ENCODE data around the gene ANKRD49. TPM values are rescaled to one million over a fixed set of nuclear protein-coding genes. Genes with fewer than 3 reads are reported as not detected.

ANKRD49 gene
- total and polyA plus RNA-seq, 10 of the 15 experiments (the other 5 are each of a cell fraction or from before 2014, with no cell fraction given): 19.2 to 46.6 (median 33.6) TPM

DNA sequence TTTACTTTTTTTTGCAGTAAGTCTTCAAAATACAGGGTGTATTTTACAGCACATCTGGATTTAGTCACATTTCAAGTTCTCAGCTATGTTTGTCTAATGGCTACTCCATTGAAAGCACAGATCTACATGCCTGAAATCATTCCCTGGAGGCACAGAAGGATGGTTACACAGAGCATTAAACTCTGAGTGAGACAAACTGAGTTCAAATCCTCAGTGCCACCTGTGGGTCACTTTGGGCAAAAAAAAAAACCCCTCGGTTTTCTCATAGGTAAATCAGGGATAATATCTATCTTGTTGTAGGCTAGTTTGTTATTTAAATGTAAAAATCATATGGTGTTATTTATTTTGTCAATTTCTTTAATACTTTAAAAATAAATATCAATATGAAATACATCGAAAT lies 7.7 kb downstream of the ANKRD49 start:
- BruUV-seq (replicated peaks): no TSS peak
- in situ Hi-C loops (cut with MboI): loop anchor here (5.0 to 10.0 kb wide), 3 partner anchors 174 to 607 kb away; no protein-coding TSS in a partner anchor

More for the DNA sequence above, 7.7 kb downstream of the ANKRD49 start:
- no peak overlapping the region for H2AFZ ChIP-seq (ENCODE audit: control insufficient read depth, low read depth, low read length)
- WGBS (ENCODE audit: insufficient coverage, insufficient replicate concordance, low lambda C conversion rate, missing lambda C conversion rate): 98% methylated on average over 2 of the region's 2 CpGs
- H3K79me2 ChIP-seq (ENCODE audit: control insufficient read depth, insufficient read depth, low read length): no peaks in the 10 kb centered on the region
- no peaks in the 10 kb centered on the region for H3K9me3 ChIP-seq (replicated peaks; ENCODE audit: control insufficient read depth, insufficient read depth, low read length)
- no peaks in the 10 kb centered on the region for H3K27me3 ChIP-seq (replicated peaks in 1 of 2; ENCODE audit: control insufficient read depth in 2 of 2, insufficient read depth in 2 of 2, low read length in 1 of 2)
- DNase-seq (ENCODE audit: low read depth, low spot score): no peak
- H3K27ac ChIP-seq (ENCODE audit: control insufficient read depth, insufficient read depth): no peak overlapping the region
- H4K20me1 ChIP-seq (ENCODE audit: control insufficient read depth, insufficient read depth): no peaks in the 10 kb centered on the region
- ChIA-PET RAD21 (ENCODE audit: unreplicated experiment) (interaction anchor here (0.6 to 1.8 kb wide), 7 partner anchors 11 to 366 kb away, joined by 3 to 13 read pairs (median 3); partner anchors contain the start of gene C11orf97), SMC1A (ENCODE audit: uncharacterized antibody, unreplicated experiment) (interaction anchor here (0.7 to 5.6 kb wide), 13 partner anchors 9 to 1309 kb away, joined by 3 to 59 read pairs (median 3); partner anchors contain the start of gene C11orf97), POLR2A (interaction anchor here (0.7 kb wide), 1 partner anchor 20 kb away, joined by 5 read pairs; no protein-coding TSS in a partner anchor), CTCF (interaction anchor here (0.7 to 5.0 kb wide), 15 partner anchors 9 to 606 kb away, joined by 3 to 88 read pairs (median 3); partner anchors contain the start of gene C11orf97)
- no peak for TF ChIP-seq EZH2 (IDR thresholded peaks at IDR 0.05; ENCODE audit: borderline replicate concordance, control insufficient read depth, low read depth, low read length)
- TF ChIP-seq ZNF274 (IDR thresholded peaks at IDR 0.05; ENCODE audit: insufficient read depth, insufficient read length): no peak
- no peak for TF ChIP-seq MYB (IDR thresholded peaks at IDR 0.05; ENCODE audit: borderline replicate concordance, low read depth, low read length)
- TF ChIP-seq CTCF (IDR thresholded peaks at IDR 0.05 in 2 of 3, conservative IDR thresholded peaks at IDR 0.05 in 1 of 3; ENCODE audit: control insufficient read depth in 2 of 3, extremely low read depth in 1 of 3, insufficient read depth in 1 of 3, low read depth in 3 of 3, low read length in 3 of 3): peak in 2 of 3 experiments; percentile 5 to 40; a peak in 2 of 6 replicates
- no peak for TF ChIP-seq EED (IDR thresholded peaks at IDR 0.05; ENCODE audit: low read depth)
- TF ChIP-seq TCF12 (IDR thresholded peaks at IDR 0.05; ENCODE audit: low read depth, low read length): no peak
- peak; percentile 20; the same call in 1 of the 2 replicates for TF ChIP-seq SMC3 (IDR thresholded peaks at IDR 0.05; ENCODE audit: borderline replicate concordance, low read length)
- intact Hi-C loops (cut with micrococcal nuclease; ENCODE audit: unreplicated experiment): loop anchor here (5.0 kb wide), 1 partner anchor 579 kb away; no protein-coding TSS in a partner anchor
- H3K36me3 ChIP-seq (ENCODE audit: control insufficient read depth in 2 of 2, insufficient read depth in 2 of 2, low read length in 1 of 2): peaks cover 0 to 14% of the 10 kb centered on the region in 2 experiments; a peak in 3 of 4 replicates
- H3K4me3 ChIP-seq: no peak overlapping the region
- ATAC-seq: no peak
- H3K4me1 ChIP-seq (ENCODE audit: control insufficient read depth, insufficient read depth, low read length): no peaks in the 10 kb centered on the region
- FAIRE-seq: no peak
- no peak overlapping the region for H3K4me2 ChIP-seq (ENCODE audit: control insufficient read depth, insufficient read depth)
- no peak overlapping the region for H3K9ac ChIP-seq (ENCODE audit: control insufficient read depth, insufficient read depth, low read length)

All from GM12878 (cell line).